Ectodermal cell (in vitro differentiated cells): Measurements from ENCODE around the gene LRRC14B.
"Not testable (repeated sequence)": the region's sequence is repeated elsewhere in the genome, so short reads cannot be mapped to it uniquely, and the experiment has no call there.

ENCODE experiments used
- H3K27ac ChIP-seq: 2 replicates; pipeline ENCODE4 v1.7.0; 2013; ENCODE audit warnings: mild to moderate bottlenecking, low read depth, low read length; ENCODE audit not compliant: insufficient read depth, poor library complexity, severe bottlenecking
- H3K27me3 ChIP-seq: 2 replicates; pipeline ENCODE4 v1.7.0; 2013; ENCODE audit warnings: mild to moderate bottlenecking, low read length; ENCODE audit not compliant: insufficient read depth, control insufficient read depth, poor library complexity, severe bottlenecking
- H3K36me3 ChIP-seq: one replicate; pipeline ENCODE4 v1.7.0; 2013; ENCODE audit warnings: low read length; ENCODE audit not compliant: control insufficient read depth, insufficient read depth
- H3K4me1 ChIP-seq: one replicate; pipeline ENCODE4 v1.7.0; 2013; ENCODE audit warnings: low read length; ENCODE audit not compliant: control insufficient read depth, insufficient read depth
- H3K4me3 ChIP-seq: 2 replicates; pipeline ENCODE4 v1.7.0; 2013; ENCODE audit warnings: low read depth, low read length, control low read depth; ENCODE audit not compliant: insufficient read depth
- H3K9me3 ChIP-seq: 2 replicates; pipeline ENCODE4 v1.7.0; 2013; ENCODE audit warnings: mild to moderate bottlenecking, low read length, moderate library complexity; ENCODE audit not compliant: control insufficient read depth
- WGBS, 2 experiments: methylation state at CpG; one replicate each; pipeline ENCODE4 v1.1.7; 2013; ENCODE audit warnings: missing lambda C conversion rate in 2 of 2; 5-methylcytosine and 5-hydroxymethylcytosine counted together

LRRC14B gene

DNA sequence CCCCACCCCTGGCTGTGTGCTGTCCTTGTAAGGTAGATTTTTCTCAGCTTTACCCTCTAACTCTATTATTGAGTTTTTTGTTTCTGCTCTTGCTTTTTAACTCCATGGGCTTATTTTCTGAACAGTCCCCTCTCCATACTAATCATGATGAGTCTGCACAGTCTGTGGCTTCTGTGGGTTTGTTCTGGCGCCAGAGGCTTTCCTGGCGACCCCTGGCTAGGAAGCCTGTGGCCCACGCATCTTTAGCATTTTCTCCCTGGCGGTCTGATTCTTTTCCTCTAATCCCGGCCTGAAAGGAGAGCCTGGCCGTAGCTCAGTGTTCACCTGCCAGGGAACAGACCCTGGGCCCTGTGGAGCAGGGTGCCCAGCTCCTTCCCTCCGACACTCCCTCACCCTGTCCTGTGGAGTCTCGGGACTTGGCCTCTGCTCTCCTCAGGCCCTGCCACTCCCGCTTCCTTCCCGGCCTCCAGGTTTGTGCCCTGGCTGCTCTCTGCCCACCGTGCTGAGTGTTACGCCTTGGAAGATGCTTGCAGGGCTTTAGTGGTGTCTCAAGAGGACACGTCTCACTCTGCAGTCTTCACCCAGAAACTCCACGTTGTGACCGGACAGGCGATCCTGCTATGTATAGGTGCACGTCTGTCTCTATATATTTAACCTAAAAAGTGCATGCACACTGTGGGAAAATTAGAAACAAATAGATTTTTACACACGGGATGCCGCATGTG is 31.7 kb upstream of the LRRC14B start:
- Histone ChIP-seq H3K4me1 (no peaks in the 10 kb centered on the region), H3K27me3 (no peaks in the 10 kb centered on the region), H3K4me3 (no peak overlapping the region), H3K27ac (no peak overlapping the region), H3K9me3 (no peaks in the 10 kb centered on the region), H3K36me3 (peaks cover 64% of the 10 kb centered on the region)
- 93% methylated on average over 19 of the region's 19 CpGs for WGBS, 2 experiments

DNA sequence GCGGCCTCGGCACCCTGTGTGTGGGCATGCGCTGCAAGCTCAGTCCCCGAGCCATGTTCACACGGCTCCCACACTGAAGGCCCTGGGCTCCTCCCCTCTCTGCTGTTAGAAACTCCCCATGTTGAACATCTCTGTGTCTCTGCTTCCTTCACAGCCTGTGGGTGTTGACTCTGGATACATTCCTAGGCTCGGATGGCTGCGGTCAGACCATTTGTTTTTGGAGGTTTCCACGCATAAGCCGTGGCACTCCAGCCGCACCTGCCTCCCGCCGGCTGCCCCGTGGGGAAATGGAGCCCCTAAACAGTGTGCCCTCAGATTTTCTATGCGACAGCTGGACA is 31.2 kb upstream of the LRRC14B start:
- no peaks in the 10 kb centered on the region for H3K4me1 ChIP-seq
- H3K9me3 ChIP-seq, result no peaks in the 10 kb centered on the region
- no peak overlapping the region for H3K27ac ChIP-seq
- WGBS, 2 experiments, result 92 to 93% methylated on average over 14 of the region's 14 CpGs
- peaks cover 59% of the 10 kb centered on the region for H3K36me3 ChIP-seq
- no peaks in the 10 kb centered on the region for H3K27me3 ChIP-seq
- H3K4me3 ChIP-seq, result no peak overlapping the region

DNA sequence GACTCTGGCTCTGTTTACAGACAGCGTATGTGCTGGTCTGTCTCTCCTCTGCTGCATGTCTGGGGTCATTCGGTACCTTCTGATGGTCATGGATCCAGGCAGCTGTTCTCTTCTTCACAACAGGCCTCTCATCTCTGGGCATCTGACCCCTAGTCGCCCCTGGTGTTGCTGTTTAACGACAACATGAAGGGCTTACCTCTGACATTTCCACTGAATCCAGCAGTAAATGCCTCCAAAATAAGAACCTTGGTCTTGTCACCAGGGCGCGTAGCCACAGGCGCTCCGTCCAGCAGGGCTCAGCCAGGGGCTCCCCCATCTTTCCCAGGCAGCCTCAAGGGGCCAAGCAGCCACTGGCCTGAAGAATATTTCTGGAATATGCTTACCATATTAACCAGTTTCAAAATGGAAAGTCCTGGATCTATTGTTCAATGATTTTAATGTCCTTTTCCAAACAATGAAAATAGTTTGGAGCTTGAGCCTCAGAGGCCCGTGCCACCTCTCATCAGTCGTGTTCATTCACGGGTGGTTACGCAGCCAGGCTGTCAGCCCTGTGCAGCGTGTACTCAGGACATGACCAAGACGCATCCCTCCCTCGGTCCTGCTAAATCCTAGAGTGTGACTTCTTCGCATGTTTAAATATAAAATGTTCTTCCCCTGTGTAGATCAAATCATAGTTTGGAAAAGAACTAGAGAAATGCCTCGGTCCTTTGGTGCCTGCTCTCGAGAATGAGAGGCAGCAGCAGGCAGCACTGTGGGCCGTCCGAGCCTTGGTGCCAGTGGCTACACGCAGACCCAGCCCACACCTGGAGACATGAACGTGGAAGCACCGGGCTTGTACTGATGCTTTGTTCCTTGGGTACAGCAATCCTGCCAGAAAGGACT is 30.1 kb upstream of the LRRC14B start:
- H3K27me3 ChIP-seq, result no peaks in the 10 kb centered on the region
- no peaks in the 10 kb centered on the region for H3K9me3 ChIP-seq
- WGBS, 2 experiments, result 95 to 96% methylated on average over 23 of the region's 23 CpGs
- H3K4me3 ChIP-seq, result no peak overlapping the region
- no peaks in the 10 kb centered on the region for H3K4me1 ChIP-seq
- no peak overlapping the region for H3K27ac ChIP-seq
- H3K36me3 ChIP-seq, result peaks cover 52% of the 10 kb centered on the region

DNA sequence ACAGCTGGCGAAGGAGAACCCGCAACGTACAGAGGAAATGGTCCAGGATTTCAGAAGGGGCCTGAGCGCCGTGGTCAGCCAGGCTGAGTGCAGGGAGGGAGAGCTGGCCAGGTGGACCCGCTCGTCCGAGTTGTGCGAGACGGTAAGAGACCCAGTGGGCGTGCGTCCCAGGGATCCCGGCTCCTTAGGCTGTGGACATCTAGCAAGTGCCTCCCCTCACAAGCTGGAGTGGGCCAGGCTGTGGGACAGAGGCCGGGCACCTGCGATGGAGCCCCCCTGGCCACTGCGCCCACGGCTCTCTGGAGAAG is 29.5 kb upstream of the LRRC14B start:
- peaks cover 51% of the 10 kb centered on the region for H3K36me3 ChIP-seq
- no peaks in the 10 kb centered on the region for H3K9me3 ChIP-seq
- WGBS, 2 experiments, result 96 to 97% methylated on average over 17 of the region's 17 CpGs

DNA sequence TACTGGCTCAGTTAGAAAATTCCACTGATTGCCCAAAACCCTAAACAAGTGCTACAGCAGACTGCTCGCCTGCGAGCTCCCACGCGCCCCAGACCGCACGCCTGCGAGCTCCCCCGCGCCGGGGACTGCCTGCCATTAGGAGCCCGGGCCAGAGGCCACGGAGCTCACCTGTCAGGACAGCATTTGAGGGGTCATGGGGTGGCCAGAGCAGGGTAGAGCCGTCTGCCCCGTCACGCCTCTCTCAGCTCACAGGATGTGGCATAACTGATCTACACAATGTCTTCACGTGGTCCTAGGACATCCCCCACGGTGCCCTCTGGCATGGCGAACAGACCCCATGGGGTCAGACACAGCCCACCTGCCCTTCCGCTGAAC is 29.1 kb upstream of the LRRC14B start:
- Histone ChIP-seq H3K9me3 (no peaks in the 10 kb centered on the region), H3K27me3 (no peaks in the 10 kb centered on the region), H3K27ac (no peak overlapping the region), H3K4me1 (no peaks in the 10 kb centered on the region), H3K36me3 (peaks cover 46% of the 10 kb centered on the region), H3K4me3 (no peak overlapping the region)
- WGBS, 2 experiments, result 93 to 94% methylated on average over 19 of the region's 19 CpGs

More for the DNA sequence above, 29.5 kb upstream of the LRRC14B start:
- Histone ChIP-seq H3K4me3 (no peak overlapping the region), H3K27ac (no peak overlapping the region), H3K27me3 (no peaks in the 10 kb centered on the region), H3K4me1 (no peaks in the 10 kb centered on the region)

DNA sequence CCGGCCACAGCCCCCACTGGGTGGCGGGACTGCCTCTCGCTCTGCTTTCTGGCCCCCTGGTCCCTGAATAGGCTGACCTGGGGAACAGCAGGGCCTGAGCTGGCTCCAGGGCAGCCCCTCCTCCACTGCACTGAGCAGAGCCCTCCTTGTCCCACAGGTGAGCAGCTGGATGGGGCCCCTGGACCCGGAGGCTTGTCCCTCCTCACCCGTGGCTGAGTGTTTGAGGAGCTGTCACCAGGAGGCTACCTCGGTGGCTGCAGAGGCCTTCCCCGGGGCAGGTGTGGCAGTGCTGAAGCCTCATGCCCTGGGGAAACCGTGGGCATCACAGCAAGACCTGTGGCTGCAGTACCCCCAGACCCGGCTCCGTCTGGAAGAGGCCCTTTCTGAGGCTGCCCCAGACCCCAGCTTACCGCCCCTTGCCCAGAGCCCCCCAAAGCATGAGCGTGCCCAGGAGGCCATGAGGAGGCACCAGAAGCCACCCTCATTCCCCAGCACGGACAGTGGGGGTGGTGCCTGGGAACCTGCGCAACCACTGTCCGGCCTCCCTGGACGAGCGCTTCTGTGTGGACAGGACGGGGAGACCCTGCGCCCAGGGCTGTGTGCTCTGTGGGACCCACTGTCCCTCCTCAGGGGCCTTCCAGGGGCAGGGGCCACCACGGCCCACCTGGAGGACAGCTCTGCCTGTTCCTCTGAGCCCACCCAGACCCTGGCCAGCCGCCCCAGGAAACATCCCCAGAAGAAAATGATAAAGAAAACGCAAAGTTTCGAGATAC is 28.5 kb upstream of the LRRC14B start:
- H3K36me3 ChIP-seq, result peaks cover 41% of the 10 kb centered on the region
- no peak overlapping the region for H3K4me3 ChIP-seq
- H3K27me3 ChIP-seq, result no peaks in the 10 kb centered on the region
- H3K9me3 ChIP-seq, result no peaks in the 10 kb centered on the region
- WGBS, 2 experiments, result 90 to 91% methylated on average over 23 of the region's 23 CpGs
- H3K27ac ChIP-seq, result no peak overlapping the region
- no peaks in the 10 kb centered on the region for H3K4me1 ChIP-seq

DNA sequence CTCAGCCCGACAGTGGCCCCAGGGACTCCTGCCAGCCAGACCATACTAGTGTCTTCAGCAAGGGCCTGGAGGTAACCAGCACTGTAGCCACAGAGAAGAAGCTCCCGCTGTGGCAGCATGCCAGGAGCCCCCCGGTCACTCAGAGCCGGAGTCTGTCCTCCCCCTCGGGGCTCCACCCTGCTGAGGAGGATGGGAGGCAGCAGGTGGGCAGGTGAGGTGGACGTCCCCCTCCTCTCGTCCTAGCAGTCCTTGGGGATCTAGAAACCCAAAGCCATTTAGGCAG is 28.0 kb upstream of the LRRC14B start:
- Histone ChIP-seq H3K36me3 (peaks cover 37% of the 10 kb centered on the region), H3K4me1 (no peaks in the 10 kb centered on the region), H3K27ac (no peak overlapping the region), H3K4me3 (no peak overlapping the region), H3K27me3 (no peaks in the 10 kb centered on the region), H3K9me3 (no peaks in the 10 kb centered on the region)
- WGBS, 2 experiments, result 95% methylated on average over 7 of the region's 7 CpGs

DNA sequence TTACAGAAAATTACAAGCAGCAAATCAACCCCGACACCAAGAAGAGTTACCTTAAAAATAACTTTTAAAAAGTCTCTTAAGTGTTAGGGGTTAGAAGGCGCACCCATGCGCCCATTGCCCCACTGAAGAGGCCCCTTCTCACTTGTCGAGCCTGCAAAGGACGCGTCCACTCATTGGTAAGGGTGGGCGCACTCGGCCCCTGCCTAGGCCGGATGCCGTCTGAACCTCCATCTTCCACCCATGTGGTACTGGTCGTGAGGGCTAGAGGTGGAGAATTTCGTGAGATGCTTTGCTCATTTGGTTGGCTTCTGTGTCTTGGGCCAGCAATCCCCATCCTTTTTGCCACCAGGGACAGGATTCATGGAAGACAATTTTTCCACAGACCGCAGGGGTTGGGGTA is 27.5 kb upstream of the LRRC14B start:
- Histone ChIP-seq H3K4me3 (no peak overlapping the region), H3K4me1 (no peaks in the 10 kb centered on the region), H3K9me3 (no peaks in the 10 kb centered on the region), H3K27ac (no peak overlapping the region), H3K36me3 (peaks cover 37% of the 10 kb centered on the region), H3K27me3 (no peaks in the 10 kb centered on the region)
- 81 to 82% methylated on average over 13 of the region's 13 CpGs for WGBS, 2 experiments

DNA sequence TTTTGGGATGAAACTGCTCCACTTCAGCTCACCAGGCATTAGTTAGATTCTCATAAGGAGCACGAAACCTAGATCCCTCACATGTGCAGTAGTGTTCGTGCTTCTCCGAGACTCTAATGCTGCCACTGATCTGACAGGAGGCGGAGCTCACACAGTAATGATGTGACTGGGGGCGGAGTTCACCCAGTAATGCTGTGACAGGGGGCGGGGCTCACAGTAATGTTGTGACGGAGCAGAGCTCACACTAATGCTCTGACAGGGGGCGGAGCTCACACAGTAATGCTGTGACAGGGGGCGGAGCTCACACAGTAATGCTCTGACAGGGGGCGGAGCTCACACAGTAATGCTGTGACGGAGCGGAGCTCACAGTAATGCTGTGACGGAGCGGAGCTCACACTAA is 27.1 kb upstream of the LRRC14B start:
- H3K9me3 ChIP-seq, result no peaks in the 10 kb centered on the region
- H3K4me1 ChIP-seq, result no peaks in the 10 kb centered on the region
- peaks cover 37% of the 10 kb centered on the region for H3K36me3 ChIP-seq
- H3K4me3 ChIP-seq, result no peak overlapping the region
- WGBS, 2 experiments, result 76 to 78% methylated on average over 14 of the region's 14 CpGs
- H3K27ac ChIP-seq, result no peak overlapping the region
- no peaks in the 10 kb centered on the region for H3K27me3 ChIP-seq

DNA sequence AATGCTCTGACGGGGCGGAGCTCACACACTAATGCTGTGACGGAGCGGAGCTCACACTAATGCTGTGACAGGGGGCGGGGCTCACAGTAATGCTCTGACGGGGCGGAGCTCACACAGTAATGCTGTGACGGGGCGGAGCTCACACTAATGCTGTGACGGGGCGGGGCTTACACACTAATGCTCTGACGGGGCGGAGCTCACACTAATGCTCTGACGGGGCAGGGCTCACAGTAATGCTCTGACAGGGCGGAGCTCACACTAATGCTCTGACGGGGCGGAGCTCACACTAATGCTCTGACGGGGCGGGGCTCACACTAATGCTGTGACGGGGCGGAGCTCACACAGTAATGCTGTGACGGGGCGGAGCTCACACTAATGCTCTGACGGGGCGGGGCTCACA is 26.5 kb upstream of the LRRC14B start:
- not testable (repeated sequence) for H3K27me3 ChIP-seq, H3K9me3 ChIP-seq, H3K4me3 ChIP-seq, H3K4me1 ChIP-seq, H3K27ac ChIP-seq
- peaks cover 34% of the 10 kb centered on the region for H3K36me3 ChIP-seq
- WGBS, 2 experiments, result 89 to 91% methylated on average over 25 of the region's 25 CpGs
